Measurements from ENCODE around the gene SUGT1. TPM values are rescaled to one million over a fixed set of nuclear protein-coding genes. Genes with fewer than 3 reads are reported as not detected.

The SUGT1 gene
- total and polyA plus RNA-seq, 2 experiments from 2014 or later, result 61.3 to 172 TPM

DNA sequence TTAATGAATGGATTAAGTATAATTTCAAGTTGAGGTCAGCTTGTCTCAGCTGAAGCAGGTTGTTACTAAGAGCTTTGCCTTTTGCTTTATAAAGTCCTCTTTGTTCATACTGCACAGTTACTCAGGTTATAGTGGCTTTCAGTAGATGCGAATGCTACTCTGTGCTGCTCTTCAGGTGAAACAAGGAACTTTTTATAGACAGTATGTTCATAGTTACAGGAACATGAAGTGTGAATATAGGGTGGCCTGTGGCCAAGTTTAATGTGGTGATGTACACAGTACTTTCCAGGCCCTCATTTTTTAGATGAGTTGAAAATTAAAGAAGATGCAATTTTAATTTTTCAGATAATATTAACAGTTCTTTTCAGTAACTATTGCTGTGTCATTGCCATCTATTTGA, 20.8 kb downstream of the SUGT1 start:
- Histone ChIP-seq H3K4me3 (no peak overlapping the region), H3F3A (replicated peaks; ENCODE audit: low read depth) (no peaks in the 10 kb centered on the region), H3K36me3 (ENCODE audit: insufficient read depth) (peaks cover 11% of the 10 kb centered on the region), H3K27ac (ENCODE audit: low read depth) (no peak overlapping the region), H2AFZ (no peak overlapping the region), H3K4me1 (ENCODE audit: insufficient read depth) (no peaks in the 10 kb centered on the region), H3K27me3 (ENCODE audit: insufficient read depth) (no peaks in the 10 kb centered on the region), H3K4me2 (no peak overlapping the region), H3K9me2 (ENCODE audit: insufficient read depth) (no peaks in the 10 kb centered on the region), H3K79me2 (replicated peaks; ENCODE audit: insufficient read depth) (peaks cover 58% of the 10 kb centered on the region), H4K20me1 (replicated peaks; ENCODE audit: insufficient read depth) (no peaks in the 10 kb centered on the region; the same call in 1 of the 2 replicates)
- TF ChIP-seq ZNF331 (CRISPR knock-in tag; IDR thresholded peaks at IDR 0.05; ENCODE audit: low read depth), result no peak
- TF ChIP-seq ZNF114 (CRISPR knock-in tag; IDR thresholded peaks at IDR 0.05), result no peak
- no peak for TF ChIP-seq EZH2phosphoT487 (IDR thresholded peaks at IDR 0.05; ENCODE audit: unreplicated experiment)
- no peak for TF ChIP-seq POLR2AphosphoS5 (IDR thresholded peaks at IDR 0.05; ENCODE audit: low read depth)
- no peak for TF ChIP-seq CREB1 (CRISPR knock-in tag; IDR thresholded peaks at IDR 0.05; ENCODE audit: low read depth)
- no peak for TF ChIP-seq EZH2 (IDR thresholded peaks at IDR 0.05; ENCODE audit: low read depth, unreplicated experiment)
- TF ChIP-seq, protein P1, sequence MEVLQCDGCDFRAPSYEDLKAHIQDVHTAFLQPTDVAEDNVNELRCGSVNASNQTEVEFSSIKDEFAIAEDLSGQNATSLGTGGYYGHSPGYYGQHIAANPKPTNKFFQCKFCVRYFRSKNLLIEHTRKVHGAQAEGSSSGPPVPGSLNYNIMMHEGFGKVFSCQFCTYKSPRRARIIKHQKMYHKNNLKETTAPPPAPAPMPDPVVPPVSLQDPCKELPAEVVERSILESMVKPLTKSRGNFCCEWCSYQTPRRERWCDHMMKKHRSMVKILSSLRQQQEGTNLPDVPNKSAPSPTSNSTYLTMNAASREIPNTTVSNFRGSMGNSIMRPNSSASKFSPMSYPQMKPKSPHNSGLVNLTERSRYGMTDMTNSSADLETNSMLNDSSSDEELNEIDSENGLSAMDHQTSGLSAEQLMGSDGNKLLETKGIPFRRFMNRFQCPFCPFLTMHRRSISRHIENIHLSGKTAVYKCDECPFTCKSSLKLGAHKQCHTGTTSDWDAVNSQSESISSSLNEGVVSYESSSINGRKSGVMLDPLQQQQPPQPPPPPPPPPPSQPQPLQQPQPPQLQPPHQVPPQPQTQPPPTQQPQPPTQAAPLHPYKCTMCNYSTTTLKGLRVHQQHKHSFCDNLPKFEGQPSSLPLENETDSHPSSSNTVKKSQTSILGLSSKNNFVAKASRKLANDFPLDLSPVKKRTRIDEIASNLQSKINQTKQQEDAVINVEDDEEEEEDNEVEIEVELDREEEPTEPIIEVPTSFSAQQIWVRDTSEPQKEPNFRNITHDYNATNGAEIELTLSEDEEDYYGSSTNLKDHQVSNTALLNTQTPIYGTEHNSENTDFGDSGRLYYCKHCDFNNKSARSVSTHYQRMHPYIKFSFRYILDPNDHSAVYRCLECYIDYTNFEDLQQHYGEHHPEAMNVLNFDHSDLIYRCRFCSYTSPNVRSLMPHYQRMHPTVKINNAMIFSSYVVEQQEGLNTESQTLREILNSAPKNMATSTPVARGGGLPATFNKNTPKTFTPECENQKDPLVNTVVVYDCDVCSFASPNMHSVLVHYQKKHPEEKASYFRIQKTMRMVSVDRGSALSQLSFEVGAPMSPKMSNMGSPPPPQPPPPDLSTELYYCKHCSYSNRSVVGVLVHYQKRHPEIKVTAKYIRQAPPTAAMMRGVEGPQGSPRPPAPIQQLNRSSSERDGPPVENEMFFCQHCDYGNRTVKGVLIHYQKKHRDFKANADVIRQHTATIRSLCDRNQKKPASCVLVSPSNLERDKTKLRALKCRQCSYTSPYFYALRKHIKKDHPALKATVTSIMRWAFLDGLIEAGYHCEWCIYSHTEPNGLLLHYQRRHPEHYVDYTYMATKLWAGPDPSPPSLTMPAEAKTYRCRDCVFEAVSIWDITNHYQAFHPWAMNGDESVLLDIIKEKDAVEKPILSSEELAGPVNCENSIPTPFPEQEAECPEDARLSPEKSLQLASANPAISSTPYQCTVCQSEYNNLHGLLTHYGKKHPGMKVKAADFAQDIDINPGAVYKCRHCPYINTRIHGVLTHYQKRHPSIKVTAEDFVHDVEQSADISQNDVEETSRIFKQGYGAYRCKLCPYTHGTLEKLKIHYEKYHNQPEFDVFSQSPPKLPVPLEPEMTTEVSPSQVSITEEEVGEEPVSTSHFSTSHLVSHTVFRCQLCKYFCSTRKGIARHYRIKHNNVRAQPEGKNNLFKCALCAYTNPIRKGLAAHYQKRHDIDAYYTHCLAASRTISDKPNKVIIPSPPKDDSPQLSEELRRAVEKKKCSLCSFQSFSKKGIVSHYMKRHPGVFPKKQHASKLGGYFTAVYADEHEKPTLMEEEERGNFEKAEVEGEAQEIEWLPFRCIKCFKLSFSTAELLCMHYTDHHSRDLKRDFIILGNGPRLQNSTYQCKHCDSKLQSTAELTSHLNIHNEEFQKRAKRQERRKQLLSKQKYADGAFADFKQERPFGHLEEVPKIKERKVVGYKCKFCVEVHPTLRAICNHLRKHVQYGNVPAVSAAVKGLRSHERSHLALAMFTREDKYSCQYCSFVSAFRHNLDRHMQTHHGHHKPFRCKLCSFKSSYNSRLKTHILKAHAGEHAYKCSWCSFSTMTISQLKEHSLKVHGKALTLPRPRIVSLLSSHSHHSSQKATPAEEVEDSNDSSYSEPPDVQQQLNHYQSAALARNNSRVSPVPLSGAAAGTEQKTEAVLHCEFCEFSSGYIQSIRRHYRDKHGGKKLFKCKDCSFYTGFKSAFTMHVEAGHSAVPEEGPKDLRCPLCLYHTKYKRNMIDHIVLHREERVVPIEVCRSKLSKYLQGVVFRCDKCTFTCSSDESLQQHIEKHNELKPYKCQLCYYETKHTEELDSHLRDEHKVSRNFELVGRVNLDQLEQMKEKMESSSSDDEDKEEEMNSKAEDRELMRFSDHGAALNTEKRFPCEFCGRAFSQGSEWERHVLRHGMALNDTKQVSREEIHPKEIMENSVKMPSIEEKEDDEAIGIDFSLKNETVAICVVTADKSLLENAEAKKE (CRISPR knock-in tag; IDR thresholded peaks at IDR 0.05), result no peak
- no peak for TF ChIP-seq NANOG (IDR thresholded peaks at IDR 0.05; ENCODE audit: borderline replicate concordance)
- no peak for TF ChIP-seq JUNB (IDR thresholded peaks at IDR 0.05; ENCODE audit: unreplicated experiment)
- no peak for TF ChIP-seq STAT1 (IDR thresholded peaks at IDR 0.05; ENCODE audit: unreplicated experiment)
- TF ChIP-seq, protein P2, sequence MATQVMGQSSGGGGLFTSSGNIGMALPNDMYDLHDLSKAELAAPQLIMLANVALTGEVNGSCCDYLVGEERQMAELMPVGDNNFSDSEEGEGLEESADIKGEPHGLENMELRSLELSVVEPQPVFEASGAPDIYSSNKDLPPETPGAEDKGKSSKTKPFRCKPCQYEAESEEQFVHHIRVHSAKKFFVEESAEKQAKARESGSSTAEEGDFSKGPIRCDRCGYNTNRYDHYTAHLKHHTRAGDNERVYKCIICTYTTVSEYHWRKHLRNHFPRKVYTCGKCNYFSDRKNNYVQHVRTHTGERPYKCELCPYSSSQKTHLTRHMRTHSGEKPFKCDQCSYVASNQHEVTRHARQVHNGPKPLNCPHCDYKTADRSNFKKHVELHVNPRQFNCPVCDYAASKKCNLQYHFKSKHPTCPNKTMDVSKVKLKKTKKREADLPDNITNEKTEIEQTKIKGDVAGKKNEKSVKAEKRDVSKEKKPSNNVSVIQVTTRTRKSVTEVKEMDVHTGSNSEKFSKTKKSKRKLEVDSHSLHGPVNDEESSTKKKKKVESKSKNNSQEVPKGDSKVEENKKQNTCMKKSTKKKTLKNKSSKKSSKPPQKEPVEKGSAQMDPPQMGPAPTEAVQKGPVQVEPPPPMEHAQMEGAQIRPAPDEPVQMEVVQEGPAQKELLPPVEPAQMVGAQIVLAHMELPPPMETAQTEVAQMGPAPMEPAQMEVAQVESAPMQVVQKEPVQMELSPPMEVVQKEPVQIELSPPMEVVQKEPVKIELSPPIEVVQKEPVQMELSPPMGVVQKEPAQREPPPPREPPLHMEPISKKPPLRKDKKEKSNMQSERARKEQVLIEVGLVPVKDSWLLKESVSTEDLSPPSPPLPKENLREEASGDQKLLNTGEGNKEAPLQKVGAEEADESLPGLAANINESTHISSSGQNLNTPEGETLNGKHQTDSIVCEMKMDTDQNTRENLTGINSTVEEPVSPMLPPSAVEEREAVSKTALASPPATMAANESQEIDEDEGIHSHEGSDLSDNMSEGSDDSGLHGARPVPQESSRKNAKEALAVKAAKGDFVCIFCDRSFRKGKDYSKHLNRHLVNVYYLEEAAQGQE (IDR thresholded peaks at IDR 0.05; ENCODE audit: unreplicated experiment), result no peak
- TF ChIP-seq, protein P3, sequence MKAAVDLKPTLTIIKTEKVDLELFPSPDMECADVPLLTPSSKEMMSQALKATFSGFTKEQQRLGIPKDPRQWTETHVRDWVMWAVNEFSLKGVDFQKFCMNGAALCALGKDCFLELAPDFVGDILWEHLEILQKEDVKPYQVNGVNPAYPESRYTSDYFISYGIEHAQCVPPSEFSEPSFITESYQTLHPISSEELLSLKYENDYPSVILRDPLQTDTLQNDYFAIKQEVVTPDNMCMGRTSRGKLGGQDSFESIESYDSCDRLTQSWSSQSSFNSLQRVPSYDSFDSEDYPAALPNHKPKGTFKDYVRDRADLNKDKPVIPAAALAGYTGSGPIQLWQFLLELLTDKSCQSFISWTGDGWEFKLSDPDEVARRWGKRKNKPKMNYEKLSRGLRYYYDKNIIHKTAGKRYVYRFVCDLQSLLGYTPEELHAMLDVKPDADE (IDR thresholded peaks at IDR 0.05), result no peak
- TF ChIP-seq, protein P4, sequence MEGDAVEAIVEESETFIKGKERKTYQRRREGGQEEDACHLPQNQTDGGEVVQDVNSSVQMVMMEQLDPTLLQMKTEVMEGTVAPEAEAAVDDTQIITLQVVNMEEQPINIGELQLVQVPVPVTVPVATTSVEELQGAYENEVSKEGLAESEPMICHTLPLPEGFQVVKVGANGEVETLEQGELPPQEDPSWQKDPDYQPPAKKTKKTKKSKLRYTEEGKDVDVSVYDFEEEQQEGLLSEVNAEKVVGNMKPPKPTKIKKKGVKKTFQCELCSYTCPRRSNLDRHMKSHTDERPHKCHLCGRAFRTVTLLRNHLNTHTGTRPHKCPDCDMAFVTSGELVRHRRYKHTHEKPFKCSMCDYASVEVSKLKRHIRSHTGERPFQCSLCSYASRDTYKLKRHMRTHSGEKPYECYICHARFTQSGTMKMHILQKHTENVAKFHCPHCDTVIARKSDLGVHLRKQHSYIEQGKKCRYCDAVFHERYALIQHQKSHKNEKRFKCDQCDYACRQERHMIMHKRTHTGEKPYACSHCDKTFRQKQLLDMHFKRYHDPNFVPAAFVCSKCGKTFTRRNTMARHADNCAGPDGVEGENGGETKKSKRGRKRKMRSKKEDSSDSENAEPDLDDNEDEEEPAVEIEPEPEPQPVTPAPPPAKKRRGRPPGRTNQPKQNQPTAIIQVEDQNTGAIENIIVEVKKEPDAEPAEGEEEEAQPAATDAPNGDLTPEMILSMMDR (conservative IDR thresholded peaks at IDR 0.05; ENCODE audit: low read depth in 2 of 2), result no peak
- Mint-ChIP-seq H3K4me3 (no peak overlapping the region), H3K9me3 (no peaks in the 10 kb centered on the region), H3K36me3 (ENCODE audit: low read depth) (peaks cover 28% of the 10 kb centered on the region), H3K27ac (no peak overlapping the region), H3K4me1 (0 out of 3 replicates have a peak, but pooled peaks cover 2% of the 10 kb centered on the region), H3K27me3 (ENCODE audit: insufficient read depth, low read depth, poor library complexity) (no peaks in the 10 kb centered on the region)
- ATAC-seq, result no peak
- DNase-seq (ENCODE audit: low spot score), result no peak

Measured in GM23338 (cell line).